WTC11 (cell line): ENCODE results near the gene PLEKHH2.

ENCODE experiments used
- CREB1 ChIP-seq: sonication (generic); formaldehyde crosslinking; IDR thresholded peaks from 2 replicates; pipeline ENCODE4 v1.8.0; 2023; ENCODE audit warnings: mild to moderate bottlenecking, missing genetic modification reagents
- ESRRA ChIP-seq: sonication (generic); formaldehyde crosslinking; IDR thresholded peaks from 2 replicates; pipeline ENCODE4 v1.8.1; 2022; ENCODE audit warnings: mild to moderate bottlenecking, missing genetic modification reagents, borderline replicate concordance
- IRF2 ChIP-seq: sonication (generic); formaldehyde crosslinking; IDR thresholded peaks from 2 replicates; pipeline ENCODE4 v1.8.0; 2022; ENCODE audit warnings: low read depth, missing genetic modification reagents, borderline replicate concordance
- NFE2L1 ChIP-seq: sonication (generic); formaldehyde crosslinking; IDR thresholded peaks from 2 replicates; pipeline ENCODE4 v1.8.1; 2023; ENCODE audit warnings: missing genetic modification reagents
- NFYB ChIP-seq: sonication (generic); formaldehyde crosslinking; conservative IDR thresholded peaks from 2 replicates; pipeline ENCODE4 v1.8.0; 2022; ENCODE audit warnings: low read depth, missing genetic modification reagents
- TCF7 ChIP-seq: sonication (generic); formaldehyde crosslinking; IDR thresholded peaks from 2 replicates; pipeline ENCODE4 v1.8.0; 2022; ENCODE audit warnings: mild to moderate bottlenecking, low read depth, missing genetic modification reagents, moderate library complexity
- ZNF138 ChIP-seq: sonication (generic); formaldehyde crosslinking; conservative IDR thresholded peaks from 2 replicates; pipeline ENCODE4 v1.8.1; 2022; ENCODE audit warnings: mild to moderate bottlenecking, moderate library complexity, missing genetic modification reagents
- ZNF263 ChIP-seq: sonication (generic); formaldehyde crosslinking; IDR thresholded peaks from 2 replicates; pipeline ENCODE4 v1.8.1; 2022; ENCODE audit warnings: low read depth, mild to moderate bottlenecking, moderate library complexity, missing genetic modification reagents
- TF ChIP-seq, protein P1 (sequence below): fragments of 200-600 bp; IDR thresholded peaks from 2 replicates; pipeline ENCODE4 v1.8.0; 2022; ENCODE audit warnings: antibody characterized with exemption
- TF ChIP-seq, protein P2 (sequence below): sonication (generic); formaldehyde crosslinking; IDR thresholded peaks from 2 replicates; pipeline ENCODE4 v1.8.0; 2022; ENCODE audit warnings: mild to moderate bottlenecking, missing genetic modification reagents
- TF ChIP-seq, protein P3 (sequence below): sonication (generic); formaldehyde crosslinking; IDR thresholded peaks from 2 replicates; pipeline ENCODE4 v1.8.0; 2023; ENCODE audit warnings: missing genetic modification reagents
- TF ChIP-seq, protein P4 (sequence below): sonication (generic); formaldehyde crosslinking; IDR thresholded peaks from 2 replicates; pipeline ENCODE4 v1.8.1; 2022; ENCODE audit warnings: mild to moderate bottlenecking, missing genetic modification reagents, moderate library complexity, borderline replicate concordance
- TF ChIP-seq, protein P5 (sequence below): sonication (generic); formaldehyde crosslinking; IDR thresholded peaks from 2 replicates; pipeline ENCODE4 v1.8.1; 2023; ENCODE audit warnings: mild to moderate bottlenecking, missing genetic modification reagents, moderate library complexity

DNA sequence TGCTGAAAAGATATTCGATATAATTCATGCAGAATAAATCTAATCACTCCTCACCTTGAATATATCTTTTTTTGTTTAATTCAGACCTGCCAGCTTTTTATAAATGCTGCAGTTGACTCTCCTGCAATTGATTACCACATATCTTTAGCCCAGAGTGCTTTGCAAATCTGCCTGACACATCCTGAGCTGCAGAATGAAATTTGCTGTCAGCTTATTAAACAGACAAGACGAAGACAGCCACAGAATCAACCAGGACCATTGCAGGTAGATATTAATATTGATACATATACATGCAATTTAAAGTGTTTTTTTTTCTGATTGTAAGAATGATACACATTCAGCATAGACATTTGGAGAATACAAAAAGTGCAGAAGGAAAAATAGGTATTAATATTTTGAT lies 101.2 kb downstream of the PLEKHH2 start:
- TF ChIP-seq, protein P1, sequence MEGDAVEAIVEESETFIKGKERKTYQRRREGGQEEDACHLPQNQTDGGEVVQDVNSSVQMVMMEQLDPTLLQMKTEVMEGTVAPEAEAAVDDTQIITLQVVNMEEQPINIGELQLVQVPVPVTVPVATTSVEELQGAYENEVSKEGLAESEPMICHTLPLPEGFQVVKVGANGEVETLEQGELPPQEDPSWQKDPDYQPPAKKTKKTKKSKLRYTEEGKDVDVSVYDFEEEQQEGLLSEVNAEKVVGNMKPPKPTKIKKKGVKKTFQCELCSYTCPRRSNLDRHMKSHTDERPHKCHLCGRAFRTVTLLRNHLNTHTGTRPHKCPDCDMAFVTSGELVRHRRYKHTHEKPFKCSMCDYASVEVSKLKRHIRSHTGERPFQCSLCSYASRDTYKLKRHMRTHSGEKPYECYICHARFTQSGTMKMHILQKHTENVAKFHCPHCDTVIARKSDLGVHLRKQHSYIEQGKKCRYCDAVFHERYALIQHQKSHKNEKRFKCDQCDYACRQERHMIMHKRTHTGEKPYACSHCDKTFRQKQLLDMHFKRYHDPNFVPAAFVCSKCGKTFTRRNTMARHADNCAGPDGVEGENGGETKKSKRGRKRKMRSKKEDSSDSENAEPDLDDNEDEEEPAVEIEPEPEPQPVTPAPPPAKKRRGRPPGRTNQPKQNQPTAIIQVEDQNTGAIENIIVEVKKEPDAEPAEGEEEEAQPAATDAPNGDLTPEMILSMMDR: no peak
- TF ChIP-seq, protein P2, sequence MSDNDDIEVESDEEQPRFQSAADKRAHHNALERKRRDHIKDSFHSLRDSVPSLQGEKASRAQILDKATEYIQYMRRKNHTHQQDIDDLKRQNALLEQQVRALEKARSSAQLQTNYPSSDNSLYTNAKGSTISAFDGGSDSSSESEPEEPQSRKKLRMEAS (CRISPR knock-in tag): no peak
- TF ChIP-seq, protein P3, sequence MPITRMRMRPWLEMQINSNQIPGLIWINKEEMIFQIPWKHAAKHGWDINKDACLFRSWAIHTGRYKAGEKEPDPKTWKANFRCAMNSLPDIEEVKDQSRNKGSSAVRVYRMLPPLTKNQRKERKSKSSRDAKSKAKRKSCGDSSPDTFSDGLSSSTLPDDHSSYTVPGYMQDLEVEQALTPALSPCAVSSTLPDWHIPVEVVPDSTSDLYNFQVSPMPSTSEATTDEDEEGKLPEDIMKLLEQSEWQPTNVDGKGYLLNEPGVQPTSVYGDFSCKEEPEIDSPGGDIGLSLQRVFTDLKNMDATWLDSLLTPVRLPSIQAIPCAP (CRISPR knock-in tag): no peak
- TF ChIP-seq NFE2L1 (CRISPR knock-in tag) (no peak), NFYB (CRISPR knock-in tag) (no peak), IRF2 (no peak), ZNF138 (CRISPR knock-in tag) (no peak), TCF7 (no peak), ZNF263 (no peak), ESRRA (CRISPR knock-in tag) (no peak), CREB1 (CRISPR knock-in tag) (no peak)
- TF ChIP-seq, protein P4, sequence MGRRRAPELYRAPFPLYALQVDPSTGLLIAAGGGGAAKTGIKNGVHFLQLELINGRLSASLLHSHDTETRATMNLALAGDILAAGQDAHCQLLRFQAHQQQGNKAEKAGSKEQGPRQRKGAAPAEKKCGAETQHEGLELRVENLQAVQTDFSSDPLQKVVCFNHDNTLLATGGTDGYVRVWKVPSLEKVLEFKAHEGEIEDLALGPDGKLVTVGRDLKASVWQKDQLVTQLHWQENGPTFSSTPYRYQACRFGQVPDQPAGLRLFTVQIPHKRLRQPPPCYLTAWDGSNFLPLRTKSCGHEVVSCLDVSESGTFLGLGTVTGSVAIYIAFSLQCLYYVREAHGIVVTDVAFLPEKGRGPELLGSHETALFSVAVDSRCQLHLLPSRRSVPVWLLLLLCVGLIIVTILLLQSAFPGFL (CRISPR knock-in tag): no peak
- TF ChIP-seq, protein P5, sequence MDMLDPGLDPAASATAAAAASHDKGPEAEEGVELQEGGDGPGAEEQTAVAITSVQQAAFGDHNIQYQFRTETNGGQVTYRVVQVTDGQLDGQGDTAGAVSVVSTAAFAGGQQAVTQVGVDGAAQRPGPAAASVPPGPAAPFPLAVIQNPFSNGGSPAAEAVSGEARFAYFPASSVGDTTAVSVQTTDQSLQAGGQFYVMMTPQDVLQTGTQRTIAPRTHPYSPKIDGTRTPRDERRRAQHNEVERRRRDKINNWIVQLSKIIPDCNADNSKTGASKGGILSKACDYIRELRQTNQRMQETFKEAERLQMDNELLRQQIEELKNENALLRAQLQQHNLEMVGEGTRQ (CRISPR knock-in tag): no peak
